ENCODE results near the gene ZNF624.

GRCh38 chr17:16585796-16586195 is 67.9 kb downstream of the ZNF624 start:
- no peak for TF ChIP-seq CTCF (IDR thresholded peaks at IDR 0.05)
- TF ChIP-seq EZH2 (IDR thresholded peaks at IDR 0.05; ENCODE audit: borderline replicate concordance, insufficient read depth, low read depth, low read length, poor library complexity, severe bottlenecking): no peak

Data from B cell (primary cell).